Spleen (tissue), 7 donors: ENCODE data around the gene SAFB.

ENCODE experiments used
- CTCF ChIP-seq, 11 experiments: fragments of 200-600 bp in 7 of 11; fragments of 450-650 bp in 4 of 11; sonication (generic) in 4 of 11; IDR thresholded peaks in 8 of 11; conservative IDR thresholded peaks in 3 of 11; 1 replicate in 7 of 11; 2 replicates in 4 of 11; pipeline versions ENCODE4 v1.4.0 to v1.8.0; 2016 to 2021; ENCODE audit warnings: antibody characterized with exemption in 11 of 11, inconsistent platforms in 4 of 11, mild to moderate bottlenecking in 1 of 11
- POLR2A ChIP-seq, 3 donors: fragments of 450-650 bp; IDR thresholded peaks; one replicate each; pipeline ENCODE4 v1.5.1; 2017; ENCODE audit warnings: antibody characterized with exemption in 3 of 3, mild to moderate bottlenecking in 1 of 3
- POLR2AphosphoS5 ChIP-seq, 3 donors: sonication (generic); formaldehyde crosslinking; IDR thresholded peaks; one replicate each; pipeline ENCODE4 v1.5.1; 2017; ENCODE audit warnings: antibody characterized with exemption in 3 of 3
- donor health status: DM: no; HTN: no; CAD: no; lungs with moderate emphysema.
- donor health status: DM: no; HTN: no; CAD: no.
- donor health status: DM: no; HTN: no; CAD: no.

DNA sequence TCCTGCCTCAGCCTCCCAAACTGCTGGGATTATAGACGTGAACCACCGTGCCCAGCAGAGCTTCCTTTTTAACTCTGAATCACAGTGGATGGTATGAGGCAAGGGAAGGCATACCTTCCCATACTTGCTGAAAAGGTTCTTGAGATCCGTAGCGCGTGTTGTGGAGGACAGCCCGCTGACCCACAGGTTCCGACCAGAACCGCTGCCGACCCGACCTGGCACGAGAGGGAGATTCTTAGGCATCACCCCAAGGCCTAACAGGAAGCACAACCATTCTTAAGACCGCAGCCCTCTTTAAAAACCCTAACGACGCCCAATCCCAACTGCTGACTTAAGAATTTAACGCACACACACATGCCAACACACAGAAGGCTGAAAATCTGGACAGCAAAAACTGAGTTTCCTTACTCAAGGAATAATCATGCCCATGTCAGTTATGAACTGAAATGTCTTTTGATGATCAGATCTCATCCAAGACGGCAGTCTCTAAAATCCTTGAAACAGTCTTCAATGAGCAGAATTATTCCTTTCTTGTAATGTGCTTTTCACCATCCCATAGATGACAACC is 12.9 kb upstream of the SAFB start:
- no peak for TF ChIP-seq CTCF (IDR thresholded peaks at IDR 0.05 in 8 of 11, conservative IDR thresholded peaks at IDR 0.05 in 3 of 11)
- no peak for TF ChIP-seq POLR2A (IDR thresholded peaks at IDR 0.05)
- TF ChIP-seq POLR2AphosphoS5 (IDR thresholded peaks at IDR 0.05): peak in 2 of 3 donors; percentile 23 to 32
